HUDEP-2 (cell line): Measurements from ENCODE around the gene PCSK7.
"Not testable (repeated sequence)": the region's sequence is repeated elsewhere in the genome, so short reads cannot be mapped to it uniquely, and the experiment has no call there.

Experiments used
- DNase-seq, 76 experiments: peaks; one replicate each; lab custom pipeline; 2025; ENCODE audit not compliant: unreplicated experiment in 76 of 76; lab: John Stamatoyannopoulos, UW

PCSK7 gene

DNA sequence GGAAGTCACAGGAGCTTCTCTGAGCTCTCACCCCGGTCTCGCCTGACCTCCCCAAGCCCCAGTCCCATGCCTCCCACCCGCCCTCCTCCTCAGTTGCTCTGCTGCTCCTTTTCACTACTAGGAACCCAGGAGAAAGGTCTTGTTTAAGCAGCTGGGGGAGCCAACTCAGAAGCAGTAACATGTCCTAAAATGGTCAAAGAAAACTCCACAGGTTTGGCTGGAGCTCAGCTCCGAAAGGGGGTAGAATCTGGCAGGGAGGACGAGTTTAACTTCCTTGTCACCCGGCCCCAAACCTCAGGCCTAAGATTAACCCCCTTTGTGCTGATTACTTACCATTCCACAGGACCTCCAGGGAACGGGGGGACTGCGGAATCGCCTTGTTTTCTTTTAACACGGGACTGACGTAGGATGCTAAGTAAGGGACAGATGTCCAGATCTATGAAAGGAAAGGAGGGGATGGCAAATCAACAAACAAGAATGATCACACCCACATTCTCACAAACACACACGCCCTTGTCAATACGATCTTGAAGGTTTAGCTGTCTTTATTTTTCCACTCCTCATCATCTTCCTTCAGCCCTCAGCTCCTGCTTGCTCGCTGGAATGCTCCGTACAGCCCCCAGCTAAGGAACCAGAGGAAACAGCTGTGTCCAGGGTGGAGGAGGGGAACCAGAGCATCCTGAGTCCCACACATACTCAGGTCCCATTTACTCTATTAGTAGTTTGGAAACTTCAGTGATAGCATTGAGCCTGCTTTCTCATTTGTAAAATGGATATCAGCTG is 13.5 kb downstream of the PCSK7 start:
- DNase-seq = no peak

DNA sequence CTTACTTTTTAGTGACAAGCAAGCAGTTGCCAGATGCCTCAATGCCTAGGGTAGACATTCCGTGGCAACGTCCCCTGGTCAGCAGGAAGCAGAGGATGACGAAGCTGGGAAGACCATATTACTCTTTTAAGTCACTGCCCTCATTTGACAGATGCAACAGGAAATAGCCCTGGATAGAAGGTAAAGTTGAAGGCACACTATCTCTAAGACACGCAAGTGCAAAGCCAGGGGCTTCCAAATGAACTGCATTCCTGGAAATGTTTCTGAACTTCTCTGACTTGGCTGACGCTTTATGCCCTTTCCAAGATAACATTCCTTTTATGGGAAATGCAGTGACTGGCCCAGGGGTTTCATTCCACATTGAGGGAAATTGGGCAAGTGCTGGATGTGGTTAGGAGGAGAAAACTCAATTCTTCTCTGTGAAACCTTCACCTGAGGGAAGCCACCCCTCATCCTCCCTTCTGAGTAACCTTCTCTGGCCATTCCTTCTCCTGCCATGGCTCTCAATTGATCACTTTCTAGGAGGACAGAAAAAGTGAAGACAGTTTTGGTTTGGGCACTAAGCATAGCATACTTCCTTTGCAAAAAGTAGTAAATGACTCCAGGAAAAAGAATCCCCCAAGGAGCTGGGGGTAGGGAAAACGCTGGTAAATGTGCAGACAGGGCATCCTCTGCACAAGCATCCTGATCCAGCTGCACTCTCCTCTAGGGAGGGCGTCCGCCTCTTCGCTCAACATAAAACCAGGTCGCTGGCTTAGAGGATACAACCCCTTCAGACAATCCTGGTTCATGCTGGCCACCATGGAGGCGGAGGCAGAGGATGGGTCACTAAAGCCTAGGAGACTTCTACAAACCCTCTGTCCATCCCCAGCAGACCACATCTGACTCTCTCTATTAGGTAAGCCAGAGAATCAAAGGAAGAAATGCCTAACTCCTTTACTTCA is 14.5 kb downstream of the PCSK7 start:
- DNase-seq = no peak

GRCh38 chr11:117214404-117215110 is 17.3 kb downstream of the PCSK7 start:
- no peak for DNase-seq

- no peak for DNase-seq
Measured at GRCh38 chr11:117212697-117213355, 19.0 kb downstream of the PCSK7 start.

- no peak for DNase-seq
Measured at GRCh38 chr11:117210620-117211019, 21.3 kb downstream of the PCSK7 start.

DNA sequence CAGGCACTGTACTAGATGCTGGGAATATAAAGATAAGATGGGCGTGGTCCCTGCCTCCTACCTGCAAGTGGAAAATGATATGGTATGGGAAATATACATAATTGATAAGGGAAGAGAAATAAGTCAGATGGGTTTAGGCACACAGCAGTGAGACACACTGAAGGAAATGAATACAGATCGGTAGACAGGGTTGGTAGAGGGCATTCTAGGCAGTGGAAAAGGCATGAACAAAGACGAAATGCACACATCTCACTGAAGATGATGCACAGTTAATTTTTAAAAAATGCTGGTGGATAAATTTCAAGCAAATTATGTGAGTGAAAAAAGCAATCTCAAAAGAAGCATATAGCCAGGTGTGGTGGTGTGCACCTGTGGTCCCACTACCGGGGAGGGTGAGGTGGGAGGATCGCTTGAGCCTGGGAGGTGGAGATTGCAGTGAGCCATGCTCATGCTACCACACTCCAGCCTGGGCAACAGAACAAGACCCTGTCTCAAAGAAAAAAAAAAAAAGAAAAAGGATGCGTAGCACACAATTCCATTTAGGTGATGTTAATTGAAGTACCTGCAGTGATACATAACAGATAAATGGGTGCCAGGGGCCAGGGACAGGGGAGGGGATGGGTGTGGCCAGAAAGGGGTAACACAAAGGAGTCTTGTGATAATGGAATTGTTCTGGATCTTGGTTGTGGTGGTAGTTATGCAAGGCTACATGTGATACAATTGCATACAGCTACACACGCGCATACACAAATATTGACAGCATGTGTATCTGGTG is 22.3 kb downstream of the PCSK7 start:
- peak in 1 of 76 experiments; percentile 11 for DNase-seq

GRCh38 chr11:117208710-117209109 is 23.2 kb downstream of the PCSK7 start:
- not testable (repeated sequence) for DNase-seq

DNA sequence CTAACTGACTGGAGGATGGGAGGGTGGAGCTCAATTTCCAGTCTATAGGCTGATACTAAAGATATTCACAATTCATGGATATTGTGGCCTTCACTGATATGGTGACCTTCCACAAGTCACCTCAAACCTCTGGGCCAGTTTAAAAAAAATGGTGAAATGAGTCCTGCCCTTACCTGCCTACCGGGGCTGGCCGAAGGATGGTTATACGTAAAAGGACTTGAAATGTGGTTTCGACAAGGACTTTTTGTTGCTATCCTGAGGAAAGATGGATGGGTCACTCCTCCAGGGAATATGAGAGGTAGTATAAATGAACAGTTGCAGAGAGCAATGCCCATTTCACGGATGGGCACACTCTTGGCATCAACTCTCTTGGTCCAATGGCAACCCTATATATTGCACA is 24.4 kb downstream of the PCSK7 start:
- DNase-seq = not testable (repeated sequence)

GRCh38 chr11:117206859-117207258 is 25.0 kb downstream of the PCSK7 start:
- DNase-seq = not testable (repeated sequence)

GRCh38 chr11:117206111-117206510 is 25.8 kb downstream of the PCSK7 start:
- not testable (repeated sequence) for DNase-seq

- DNase-seq = no peak
Measured at GRCh38 chr11:117205211-117205818, 26.6 kb downstream of the PCSK7 start.

DNA sequence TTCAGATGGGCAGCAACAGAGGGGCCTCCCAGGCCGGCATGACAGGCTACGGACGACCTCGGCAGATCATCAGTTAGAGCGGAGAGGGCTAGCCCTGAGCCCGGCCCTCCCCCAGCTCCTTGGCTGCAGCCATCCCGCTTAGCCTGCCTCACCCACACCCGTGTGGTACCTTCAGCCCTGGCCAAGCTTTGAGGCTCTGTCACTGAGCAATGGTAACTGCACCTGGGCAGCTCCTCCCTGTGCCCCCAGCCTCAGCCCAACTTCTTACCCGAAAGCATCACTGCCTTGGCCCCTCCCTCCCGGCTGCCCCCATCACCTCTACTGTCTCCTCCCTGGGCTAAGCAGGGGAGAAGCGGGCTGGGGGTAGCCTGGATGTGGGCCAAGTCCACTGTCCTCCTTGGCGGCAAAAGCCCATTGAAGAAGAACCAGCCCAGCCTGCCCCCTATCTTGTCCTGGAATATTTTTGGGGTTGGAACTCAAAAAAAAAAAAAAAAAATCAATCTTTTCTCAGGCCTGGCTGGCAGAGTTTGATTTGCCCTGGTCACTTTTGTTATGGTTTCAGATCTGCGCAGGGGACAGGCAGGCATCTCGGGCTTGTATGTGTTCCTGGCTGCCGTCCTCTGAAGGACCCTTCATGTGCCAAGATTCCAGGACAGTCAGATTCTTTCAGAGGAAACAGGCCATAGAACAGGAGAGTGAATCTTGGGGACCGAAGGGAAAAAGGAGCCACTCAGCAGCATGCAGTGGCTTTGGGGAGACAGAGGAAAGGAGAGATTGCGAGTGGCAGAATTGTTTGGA is 27.4 kb downstream of the PCSK7 start:
- DNase-seq = no peak

GRCh38 chr11:117203069-117203407 is 28.8 kb downstream of the PCSK7 start:
- no peak for DNase-seq

DNA sequence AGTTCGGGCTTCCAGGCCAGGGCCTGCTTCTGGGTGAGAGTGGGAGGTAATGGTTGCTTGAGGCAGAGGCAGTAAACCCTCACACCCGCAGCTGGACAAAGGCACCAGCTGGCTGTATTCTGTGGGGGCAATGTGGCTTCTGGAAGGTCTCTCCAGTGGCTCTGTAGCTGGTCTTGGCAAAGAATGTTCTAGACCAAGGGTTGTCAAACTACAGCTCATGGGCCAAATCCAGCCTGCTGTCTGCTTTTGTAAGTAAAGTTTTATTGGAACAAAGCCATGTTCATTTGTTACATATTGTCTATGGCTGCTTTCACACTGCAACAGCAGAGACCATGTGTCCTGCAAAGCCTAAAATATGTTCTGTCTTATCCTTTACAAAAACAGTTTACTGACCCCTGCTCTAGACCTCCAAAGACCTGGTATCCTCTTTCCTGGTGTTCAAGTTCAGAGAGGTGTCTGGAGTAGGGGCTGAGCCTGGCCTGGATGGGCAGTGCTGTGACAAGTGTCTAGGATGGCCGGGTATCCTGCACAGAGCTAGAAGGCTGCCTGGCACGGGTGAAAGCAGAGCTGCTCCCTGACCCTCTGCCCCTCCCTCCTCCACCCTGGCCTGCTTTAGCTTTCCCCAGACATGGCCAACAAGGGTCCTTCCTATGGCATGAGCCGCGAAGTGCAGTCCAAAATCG is 29.3 kb downstream of the PCSK7 start:
- no peak for DNase-seq

- peak in 4 of 76 experiments; percentile 17 to 29 (median 20) for DNase-seq
Measured at GRCh38 chr11:117201658-117202305, 30.1 kb downstream of the PCSK7 start.

DNA sequence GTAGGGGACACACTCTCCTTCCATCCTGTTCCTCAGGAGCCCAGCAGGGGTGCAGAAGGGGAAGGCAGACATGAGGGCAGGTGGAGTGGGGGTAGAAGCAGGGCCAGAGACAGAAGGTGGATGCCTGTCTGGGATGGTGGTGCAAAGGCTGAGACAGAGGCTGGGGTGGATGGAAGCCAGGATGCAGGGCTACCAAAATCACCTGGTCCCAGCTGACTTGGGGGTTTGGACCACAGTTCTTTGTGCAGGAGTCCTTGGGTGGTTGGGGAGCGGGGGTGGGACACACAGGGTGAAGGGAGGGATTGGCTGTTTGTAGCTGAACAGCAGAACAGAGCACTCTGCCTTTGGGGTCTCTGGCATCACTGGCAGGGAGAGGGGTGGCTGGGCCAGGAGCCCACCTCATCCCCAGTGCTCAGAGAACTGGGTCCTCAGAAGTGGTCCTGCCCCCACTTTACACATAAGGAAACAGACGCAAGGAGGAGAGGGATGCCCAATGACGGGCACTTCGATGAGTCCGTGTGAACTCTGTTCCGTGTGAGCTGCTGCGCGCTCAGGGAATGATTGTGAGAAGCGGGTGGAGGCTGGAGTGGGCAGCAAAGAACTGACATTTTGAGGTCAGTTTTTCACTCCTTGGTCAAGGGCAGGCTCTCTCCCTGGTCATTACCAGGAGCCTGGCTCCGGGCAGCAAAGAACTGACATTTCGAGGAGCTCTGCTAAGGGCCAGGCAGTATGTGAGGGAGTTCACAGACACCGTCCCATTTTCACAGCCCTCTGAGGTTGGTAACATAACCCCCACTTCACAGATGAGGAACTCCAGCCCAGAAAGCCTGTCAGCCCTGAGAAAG is 30.8 kb downstream of the PCSK7 start:
- peak in 1 of 76 experiments; percentile 7 for DNase-seq
